ENCODE measurements around the gene C1orf198. TPM values are rescaled to one million over a fixed set of nuclear protein-coding genes. Genes with fewer than 3 reads are reported as not detected.

C1orf198 gene
- total and polyA plus RNA-seq, 2 of the 4 experiments (the other 2 are of a cell fraction): 67.4 to 76.2 TPM

DNA sequence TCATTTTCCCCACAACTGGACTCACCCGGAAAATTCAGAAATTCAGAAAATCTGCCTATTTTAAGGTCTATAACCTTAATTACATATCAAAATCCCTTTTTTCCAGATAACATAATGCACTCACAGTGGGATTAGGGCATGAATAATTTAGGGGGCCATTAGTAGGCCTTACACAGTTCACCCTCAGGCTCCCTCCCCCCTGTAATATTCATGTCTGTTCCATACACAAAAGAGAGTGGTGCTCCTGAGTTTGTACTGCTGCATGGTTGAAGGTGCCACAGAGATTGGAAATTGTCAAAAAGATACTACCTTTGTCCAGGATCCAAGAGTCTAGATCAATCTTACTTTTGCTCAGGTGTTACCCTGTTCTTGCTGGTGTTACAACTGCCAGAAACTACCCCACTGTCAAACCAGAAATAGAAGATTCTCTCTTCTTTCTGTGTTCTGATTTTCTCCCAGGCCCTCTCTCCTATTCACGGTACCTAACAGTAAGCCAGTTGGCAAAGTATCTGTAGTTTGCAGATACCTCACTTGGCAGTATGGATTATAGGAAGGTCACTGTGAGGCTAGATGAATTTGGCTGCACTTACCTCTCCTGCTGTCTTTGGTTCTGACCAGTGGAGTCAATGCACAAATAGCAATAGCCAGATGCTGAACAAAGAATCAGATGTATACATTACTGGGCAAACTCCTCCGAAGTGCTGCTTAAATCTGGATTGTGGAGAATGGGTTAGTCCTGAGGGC is 53.2 kb downstream of the C1orf198 start:
- H3K79me1 ChIP-seq (ENCODE audit: low read depth in 1 of 2, low read length in 2 of 2): no peaks in the 10 kb centered on the region
- no peak overlapping the region for H2BK20ac ChIP-seq (ENCODE audit: low read depth, low read length)
- dilution Hi-C loops (cut with HindIII; ENCODE audit: low sequenced_read_pairs, unreplicated experiment) (no loop called here), intact Hi-C loops (cut with micrococcal nuclease) (no loop called here), in situ Hi-C loops (cut with MboI; ENCODE audit: low sequenced_read_pairs) (no loop called here)
- no peaks in the 10 kb centered on the region for H3K36me3 ChIP-seq (ENCODE audit: control insufficient read depth, insufficient read depth, low read length)
- H3K4me2 ChIP-seq (ENCODE audit: low read depth, low read length): no peak overlapping the region
- no peak overlapping the region for H4K5ac ChIP-seq (ENCODE audit: low read depth, low read length)
- no peak overlapping the region for H3K14ac ChIP-seq (replicated peaks; ENCODE audit: low read depth, low read length)
- POLR2A ChIA-PET (ENCODE audit: unreplicated experiment): no interaction called here
- no peaks in the 10 kb centered on the region for H3K9me1 ChIP-seq (ENCODE audit: insufficient read depth, low read length)
- H4K8ac ChIP-seq (ENCODE audit: low read depth in 2 of 2, low read length in 2 of 2): no peak overlapping the region
- H3K23ac ChIP-seq (ENCODE audit: low read depth, low read length): no peak overlapping the region
- no peak for DNase-seq
- ATAC-seq (ENCODE audit: low read depth): no peak
- no peak overlapping the region for H2BK120ac ChIP-seq (ENCODE audit: low read depth, low read length)
- no peak overlapping the region for H2AFZ ChIP-seq (replicated peaks; ENCODE audit: low read length, poor library complexity)
- no CpG with 5 or more reads among the region's 3 CpGs for WGBS, 2 experiments (ENCODE audit: extremely low coverage in 2 of 2, insufficient read length in 1 of 2)
- no peak overlapping the region for H2AK5ac ChIP-seq (ENCODE audit: low read depth, low read length)
- H4K91ac ChIP-seq (ENCODE audit: insufficient read depth, low read depth, low read length): no peak overlapping the region
- TF ChIP-seq POLR2A (IDR thresholded peaks at IDR 0.05; ENCODE audit: low read depth, low read length) (no peak), SMC3 (IDR thresholded peaks at IDR 0.05; ENCODE audit: low read depth, low read length) (no peak), RFX5 (IDR thresholded peaks at IDR 0.05; ENCODE audit: low read depth, low read length) (no peak), CEBPB (IDR thresholded peaks at IDR 0.05; ENCODE audit: low read depth, low read length) (no peak), MXI1 (IDR thresholded peaks at IDR 0.05; ENCODE audit: borderline replicate concordance, low read depth, low read length) (no peak), NFE2L2 (IDR thresholded peaks at IDR 0.05; ENCODE audit: low read depth, low read length) (no peak), MAZ (IDR thresholded peaks at IDR 0.05; ENCODE audit: borderline replicate concordance, low read depth, low read length) (no peak), RCOR1 (IDR thresholded peaks at IDR 0.05; ENCODE audit: insufficient replicate concordance, low read length) (no peak), BHLHE40 (IDR thresholded peaks at IDR 0.05; ENCODE audit: low read depth, low read length) (no peak), FOS (IDR thresholded peaks at IDR 0.05; ENCODE audit: low read depth, low read length) (no peak)
- TF ChIP-seq, protein P1, sequence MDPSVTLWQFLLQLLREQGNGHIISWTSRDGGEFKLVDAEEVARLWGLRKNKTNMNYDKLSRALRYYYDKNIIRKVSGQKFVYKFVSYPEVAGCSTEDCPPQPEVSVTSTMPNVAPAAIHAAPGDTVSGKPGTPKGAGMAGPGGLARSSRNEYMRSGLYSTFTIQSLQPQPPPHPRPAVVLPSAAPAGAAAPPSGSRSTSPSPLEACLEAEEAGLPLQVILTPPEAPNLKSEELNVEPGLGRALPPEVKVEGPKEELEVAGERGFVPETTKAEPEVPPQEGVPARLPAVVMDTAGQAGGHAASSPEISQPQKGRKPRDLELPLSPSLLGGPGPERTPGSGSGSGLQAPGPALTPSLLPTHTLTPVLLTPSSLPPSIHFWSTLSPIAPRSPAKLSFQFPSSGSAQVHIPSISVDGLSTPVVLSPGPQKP (IDR thresholded peaks at IDR 0.05; ENCODE audit: borderline replicate concordance, low read depth, low read length): no peak
- TF ChIP-seq, protein P2, sequence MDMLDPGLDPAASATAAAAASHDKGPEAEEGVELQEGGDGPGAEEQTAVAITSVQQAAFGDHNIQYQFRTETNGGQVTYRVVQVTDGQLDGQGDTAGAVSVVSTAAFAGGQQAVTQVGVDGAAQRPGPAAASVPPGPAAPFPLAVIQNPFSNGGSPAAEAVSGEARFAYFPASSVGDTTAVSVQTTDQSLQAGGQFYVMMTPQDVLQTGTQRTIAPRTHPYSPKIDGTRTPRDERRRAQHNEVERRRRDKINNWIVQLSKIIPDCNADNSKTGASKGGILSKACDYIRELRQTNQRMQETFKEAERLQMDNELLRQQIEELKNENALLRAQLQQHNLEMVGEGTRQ (IDR thresholded peaks at IDR 0.05; ENCODE audit: low read depth, low read length): no peak
- no peak overlapping the region for H2AK9ac ChIP-seq (replicated peaks; ENCODE audit: low read depth, low read length, poor library complexity)
- H3K9me3 ChIP-seq (ENCODE audit: control insufficient read depth, insufficient read depth, low read length): no peaks in the 10 kb centered on the region
- no peaks in the 10 kb centered on the region for H4K20me1 ChIP-seq (ENCODE audit: insufficient read depth, low read length)
- CTCF ChIA-PET: no interaction called here
- H3K9ac ChIP-seq (ENCODE audit: low read depth, low read length): no peak overlapping the region
- no peak overlapping the region for H2BK15ac ChIP-seq (ENCODE audit: low read depth, low read length)
- H3K27ac ChIP-seq (ENCODE audit: insufficient read depth, low read length): no peak overlapping the region
- BruUV-seq (replicated peaks): no TSS peak
- H3K4ac ChIP-seq (ENCODE audit: low read depth, low read length): no peak overlapping the region
- no peak overlapping the region for H3K56ac ChIP-seq (ENCODE audit: extremely low read depth, insufficient read depth, low read length)
- H3K27me3 ChIP-seq (ENCODE audit: control insufficient read depth, insufficient read depth, low read length): no peaks in the 10 kb centered on the region
- no peak overlapping the region for H3K18ac ChIP-seq (ENCODE audit: low read depth, low read length)
- no peaks in the 10 kb centered on the region for H3K4me1 ChIP-seq (ENCODE audit: control insufficient read depth, insufficient read depth, low read length)
- no peak overlapping the region for H2BK5ac ChIP-seq (ENCODE audit: low read depth, low read length, poor library complexity, severe bottlenecking)
- no peak overlapping the region for H3K4me3 ChIP-seq (ENCODE audit: insufficient read depth, low read depth, low read length)

All from IMR-90 (cell line).